Keratinocyte (primary cell): ENCODE measurements around the gene TCTN2. TPM values are rescaled to one million over a fixed set of nuclear protein-coding genes. Genes with fewer than 3 reads are reported as not detected.

Experiments used
- DNase-seq: peaks from one replicate; pipeline ENCODE4 v3.0.0-alpha.2; 2011; ENCODE audit warnings: low read depth, missing footprints, low spot score
- FAIRE-seq: peaks from 2 replicates; lab custom pipeline; 2011; peaks lifted over from hg19 to GRCh38; lab: Jason Lieb, UNC
- H2AFZ ChIP-seq: 2 replicates; pipeline ENCODE4 v1.6.0; 2012; ENCODE audit warnings: low read length, control low read depth, inconsistent platforms; ENCODE audit not compliant: control insufficient read depth
- H3K27ac ChIP-seq: 2 replicates; pipeline ENCODE4 v1.5.1; 2011; ENCODE audit warnings: low read length; ENCODE audit not compliant: control insufficient read depth, insufficient read depth
- H3K27me3 ChIP-seq: 3 replicates; pipeline ENCODE4 v1.6.0; 2011; ENCODE audit warnings: low read length; ENCODE audit not compliant: control insufficient read depth, insufficient read depth; ENCODE audit errors: extremely low read depth
- H3K36me3 ChIP-seq, 2 experiments: 2 replicates in 1 of 2; 3 replicates in 1 of 2; pipeline ENCODE4 v1.5.1; 2011; ENCODE audit warnings: low read length in 2 of 2, mild to moderate bottlenecking in 1 of 2; ENCODE audit not compliant: control insufficient read depth in 2 of 2, insufficient read depth in 2 of 2; ENCODE audit errors: extremely low read depth in 1 of 2
- H3K4me1 ChIP-seq: 3 replicates; pipeline ENCODE4 v1.5.1; 2011; ENCODE audit warnings: low read length; ENCODE audit not compliant: control insufficient read depth, insufficient read depth; ENCODE audit errors: extremely low read depth
- H3K4me2 ChIP-seq: 3 replicates; pipeline ENCODE4 v1.6.0; 2011; ENCODE audit warnings: low read depth, low read length; ENCODE audit not compliant: control insufficient read depth, insufficient read depth; ENCODE audit errors: extremely low read depth
- H3K4me3 ChIP-seq, 3 experiments: fragments of 200-600 bp in 1 of 3; sonication (generic) in 1 of 3; 2 replicates in 2 of 3; 3 replicates in 1 of 3; pipeline ENCODE4 v1.5.1; 2011 to 2016; ENCODE audit warnings: low read length in 3 of 3, mild to moderate bottlenecking in 3 of 3, control low read depth in 2 of 3, inconsistent platforms in 1 of 3, low read depth in 1 of 3, mixed read lengths in 1 of 3, mixed run types in 1 of 3, moderate library complexity in 1 of 3; ENCODE audit not compliant: control insufficient read depth in 2 of 3, insufficient read depth in 2 of 3; ENCODE audit errors: extremely low read depth in 1 of 3
- H3K79me2 ChIP-seq: 2 replicates; pipeline ENCODE4 v1.6.0; 2012; ENCODE audit warnings: low read length; ENCODE audit not compliant: control insufficient read depth, insufficient read depth
- H3K9ac ChIP-seq: 3 replicates; pipeline ENCODE4 v1.6.0; 2011; ENCODE audit warnings: low read length; ENCODE audit not compliant: control insufficient read depth, insufficient read depth; ENCODE audit errors: extremely low read depth
- H3K9me1 ChIP-seq: 3 replicates; pipeline ENCODE4 v1.6.0; 2011; ENCODE audit warnings: low read length; ENCODE audit not compliant: control insufficient read depth, insufficient read depth; ENCODE audit errors: extremely low read depth
- H3K9me3 ChIP-seq: 2 replicates; pipeline ENCODE4 v1.5.1; 2012; ENCODE audit warnings: low read depth, low read length; ENCODE audit not compliant: control insufficient read depth
- H4K20me1 ChIP-seq: 3 replicates; pipeline ENCODE4 v1.6.0; 2011; ENCODE audit warnings: low read length; ENCODE audit not compliant: control insufficient read depth, insufficient read depth; ENCODE audit errors: extremely low read depth
- EZH2 ChIP-seq: IDR thresholded peaks from one replicate; pipeline ENCODE4 v1.6.1; 2012; ENCODE audit warnings: inconsistent platforms, mild to moderate bottlenecking, low read length, moderate library complexity
- dilution Hi-C: fragments of 300-500 bp; cut with MboI; formaldehyde crosslinking; loops from one replicate; pipeline ENCODE4 v1.7.0; 2020; ENCODE audit warnings: low sequenced_read_pairs; ENCODE audit not compliant: extremely low pct_ligation_motif_present
- polyA plus RNA-seq, 5 experiments: library from polyadenylated mRNA; depleted of rRNA in 3 of 5; stranded (reverse) in 3 of 5; stranded (forward) in 1 of 5; unstranded in 1 of 5; fragments of >200 nt; gene quantifications; 1 replicate in 1 of 5; 2 replicates in 3 of 5; 3 replicates in 1 of 5; pipeline versions ENCODE4 v1.2.1 to v1.2.3, GENCODE V29; 2011 to 2012; ENCODE audit warnings: missing spikeins in 2 of 5, low read depth in 1 of 5, low replicate concordance in 1 of 5
- TF ChIP-seq, protein P1 (sequence below), 3 experiments: IDR thresholded peaks in 1 of 3; conservative IDR thresholded peaks in 1 of 3; optimal IDR thresholded peaks in 1 of 3; 2 replicates in 2 of 3; 3 replicates in 1 of 3; pipeline versions ENCODE3 to v1.5.1; 2011; ENCODE audit warnings: low read length in 3 of 3, mild to moderate bottlenecking in 3 of 3, moderate library complexity in 2 of 3, control low read depth in 1 of 3, inconsistent platforms in 1 of 3; ENCODE audit not compliant: insufficient read depth in 2 of 3; ENCODE audit errors: extremely low read depth in 1 of 3

TCTN2 gene
- polyA plus RNA-seq, 1 donor (not counting 4 experiments of a cell fraction or from before 2014, with no cell fraction given), result 3.2 TPM

DNA sequence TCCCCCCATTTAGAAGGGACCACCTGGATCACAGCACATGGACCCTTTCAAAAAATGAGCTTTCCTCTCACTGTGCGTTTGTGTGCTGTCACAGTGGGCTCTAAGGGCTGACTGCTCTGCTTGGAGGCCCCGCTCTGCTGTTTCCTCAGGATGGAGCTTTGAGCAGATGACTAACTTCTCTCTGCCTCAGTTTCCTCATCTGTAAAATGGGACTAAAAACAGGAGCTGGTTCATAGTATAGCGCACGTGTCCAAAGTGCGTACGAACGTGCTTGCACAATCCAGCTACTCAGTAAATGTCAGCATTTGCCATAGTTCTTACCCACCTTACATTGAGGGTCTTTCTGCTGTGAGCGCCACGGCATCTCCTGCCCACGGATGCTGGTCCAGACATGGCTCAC is 78.4 kb downstream of the TCTN2 start:
- H3K27me3 ChIP-seq, result no peaks in the 10 kb centered on the region
- H3K79me2 ChIP-seq, result no peaks in the 10 kb centered on the region
- no peak overlapping the region for H3K4me2 ChIP-seq
- H2AFZ ChIP-seq, result no peak overlapping the region
- TF ChIP-seq EZH2, result no peak
- TF ChIP-seq, protein P1, sequence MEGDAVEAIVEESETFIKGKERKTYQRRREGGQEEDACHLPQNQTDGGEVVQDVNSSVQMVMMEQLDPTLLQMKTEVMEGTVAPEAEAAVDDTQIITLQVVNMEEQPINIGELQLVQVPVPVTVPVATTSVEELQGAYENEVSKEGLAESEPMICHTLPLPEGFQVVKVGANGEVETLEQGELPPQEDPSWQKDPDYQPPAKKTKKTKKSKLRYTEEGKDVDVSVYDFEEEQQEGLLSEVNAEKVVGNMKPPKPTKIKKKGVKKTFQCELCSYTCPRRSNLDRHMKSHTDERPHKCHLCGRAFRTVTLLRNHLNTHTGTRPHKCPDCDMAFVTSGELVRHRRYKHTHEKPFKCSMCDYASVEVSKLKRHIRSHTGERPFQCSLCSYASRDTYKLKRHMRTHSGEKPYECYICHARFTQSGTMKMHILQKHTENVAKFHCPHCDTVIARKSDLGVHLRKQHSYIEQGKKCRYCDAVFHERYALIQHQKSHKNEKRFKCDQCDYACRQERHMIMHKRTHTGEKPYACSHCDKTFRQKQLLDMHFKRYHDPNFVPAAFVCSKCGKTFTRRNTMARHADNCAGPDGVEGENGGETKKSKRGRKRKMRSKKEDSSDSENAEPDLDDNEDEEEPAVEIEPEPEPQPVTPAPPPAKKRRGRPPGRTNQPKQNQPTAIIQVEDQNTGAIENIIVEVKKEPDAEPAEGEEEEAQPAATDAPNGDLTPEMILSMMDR (optimal IDR thresholded peaks at IDR 0.05 in 1 of 3, IDR thresholded peaks at IDR 0.05 in 1 of 3, conservative IDR thresholded peaks at IDR 0.05 in 1 of 3; ENCODE audit: extremely low read depth in 1 of 3, insufficient read depth in 2 of 3, low read length in 3 of 3), result no peak
- peaks cover 6% of the 10 kb centered on the region for H3K4me1 ChIP-seq
- H3K9me3 ChIP-seq, result no peaks in the 10 kb centered on the region
- no peaks in the 10 kb centered on the region for H3K9me1 ChIP-seq
- dilution Hi-C loops, result no loop called here
- FAIRE-seq (no peak), DNase-seq (no peak)
- no peak overlapping the region for H3K9ac ChIP-seq
- peaks cover 24 to 27% of the 10 kb centered on the region in 2 experiments for H3K36me3 ChIP-seq
- H3K27ac ChIP-seq, result no peak overlapping the region
- no peak overlapping the region for H3K4me3 ChIP-seq
- no peaks in the 10 kb centered on the region for H4K20me1 ChIP-seq

GRCh38 chr12:123750159-123750656 is 79.3 kb downstream of the TCTN2 start:
- no peak overlapping the region for H2AFZ ChIP-seq
- H3K9me3 ChIP-seq, result no peaks in the 10 kb centered on the region
- dilution Hi-C loops, result no loop called here
- H3K4me1 ChIP-seq, result peaks cover 6% of the 10 kb centered on the region
- H3K9ac ChIP-seq, result no peak overlapping the region
- DNase-seq (no peak), FAIRE-seq (no peak)
- no peaks in the 10 kb centered on the region for H3K79me2 ChIP-seq
- no peak overlapping the region for H3K27ac ChIP-seq
- H4K20me1 ChIP-seq, result no peaks in the 10 kb centered on the region
- H3K27me3 ChIP-seq, result no peaks in the 10 kb centered on the region
- no peak overlapping the region for H3K4me3 ChIP-seq
- H3K36me3 ChIP-seq, result peaks cover 21 to 27% of the 10 kb centered on the region in 2 experiments
- H3K9me1 ChIP-seq, result no peaks in the 10 kb centered on the region
- TF ChIP-seq, protein P1 (optimal IDR thresholded peaks at IDR 0.05 in 1 of 3, IDR thresholded peaks at IDR 0.05 in 1 of 3, conservative IDR thresholded peaks at IDR 0.05 in 1 of 3; ENCODE audit: extremely low read depth in 1 of 3, insufficient read depth in 2 of 3, low read length in 3 of 3), result no peak
- no peak for TF ChIP-seq EZH2
- H3K4me2 ChIP-seq, result no peak overlapping the region
